Measurements from ENCODE around the gene SPATA31D4. TPM values are rescaled to one million over a fixed set of nuclear protein-coding genes. Genes with fewer than 3 reads are reported as not detected.
A peak's percentile ranks its signal among the peaks of the same experiment; 100 is the strongest.

Gene SPATA31D4
- total RNA-seq, 1 donor: not detected

DNA sequence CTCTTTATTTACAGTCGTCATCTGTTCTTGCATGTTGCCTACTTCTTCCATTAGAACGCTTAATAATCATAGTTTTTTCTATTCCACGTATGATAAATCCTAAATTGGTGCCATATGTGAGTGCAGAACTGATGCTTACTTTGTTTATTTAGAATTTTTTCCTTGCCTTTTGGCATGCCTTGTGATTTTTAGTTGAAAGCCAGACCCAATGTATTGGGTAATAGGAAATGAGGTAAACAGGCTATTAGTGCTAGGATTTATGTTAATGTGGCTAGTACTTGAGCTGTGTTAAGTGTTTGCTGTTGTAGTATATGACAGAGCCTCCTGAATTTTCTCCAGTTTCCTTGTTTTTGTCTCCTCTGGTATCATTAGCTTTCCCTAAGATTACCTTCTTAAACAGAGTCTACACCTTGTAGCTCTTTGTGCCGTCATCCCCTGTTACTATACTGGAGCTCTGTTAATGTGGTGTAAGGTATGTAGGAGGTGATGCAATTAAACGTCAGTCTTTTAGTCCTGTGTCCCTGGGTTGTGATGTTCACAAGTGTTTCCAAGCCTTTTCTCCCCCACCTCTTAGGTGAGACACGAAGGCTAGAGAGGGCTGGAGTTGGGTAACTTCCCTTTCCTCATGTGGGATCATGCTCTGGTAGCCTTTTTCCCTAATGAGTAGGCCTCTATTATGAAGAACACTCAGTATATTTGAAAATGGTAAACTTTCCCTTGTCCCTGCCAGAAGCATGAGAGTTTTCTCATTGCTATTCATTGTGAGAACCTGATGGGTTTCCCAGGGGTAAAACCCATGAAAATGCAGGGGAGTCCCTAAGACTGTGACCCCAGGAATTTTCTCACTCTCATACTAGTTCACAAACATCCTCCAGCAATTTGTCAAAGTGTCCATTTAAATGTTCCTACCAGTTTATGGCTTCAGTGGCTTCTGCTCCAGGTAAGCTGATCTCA is 36.3 kb downstream of the SPATA31D4 start:
- TF ChIP-seq CTCF (IDR thresholded peaks at IDR 0.05; ENCODE audit: insufficient read depth, low read depth, low read length): no peak
- H3K4me3 ChIP-seq (ENCODE audit: low read depth, low read length): no peak overlapping the region
- peak; percentile 64 for DNase-seq (ENCODE audit: low read depth)

DNA sequence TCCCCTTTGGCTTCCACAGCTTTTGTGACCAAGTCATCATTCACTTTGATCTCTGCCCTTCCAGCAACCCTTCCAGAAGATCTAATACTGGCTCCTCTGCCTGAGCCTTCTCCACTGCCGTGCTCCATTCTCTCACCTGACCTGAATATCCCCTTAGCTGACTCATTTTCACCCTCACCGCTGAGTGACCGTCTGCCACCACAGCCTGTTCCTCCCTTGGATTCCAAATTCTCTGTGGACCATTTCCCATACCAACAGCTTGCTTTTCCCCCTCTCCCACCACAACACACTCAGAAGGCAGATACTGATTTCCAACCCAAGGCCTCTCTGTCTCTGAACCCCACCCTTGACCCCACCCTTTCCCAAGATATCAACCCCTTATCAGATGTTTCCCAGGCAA is 39.8 kb downstream of the SPATA31D4 start:
- no peak for DNase-seq (ENCODE audit: low read depth)
- TF ChIP-seq CTCF (IDR thresholded peaks at IDR 0.05; ENCODE audit: insufficient read depth, low read depth, low read length): no peak
- H3K4me3 ChIP-seq (ENCODE audit: low read depth, low read length): no peak overlapping the region

DNA sequence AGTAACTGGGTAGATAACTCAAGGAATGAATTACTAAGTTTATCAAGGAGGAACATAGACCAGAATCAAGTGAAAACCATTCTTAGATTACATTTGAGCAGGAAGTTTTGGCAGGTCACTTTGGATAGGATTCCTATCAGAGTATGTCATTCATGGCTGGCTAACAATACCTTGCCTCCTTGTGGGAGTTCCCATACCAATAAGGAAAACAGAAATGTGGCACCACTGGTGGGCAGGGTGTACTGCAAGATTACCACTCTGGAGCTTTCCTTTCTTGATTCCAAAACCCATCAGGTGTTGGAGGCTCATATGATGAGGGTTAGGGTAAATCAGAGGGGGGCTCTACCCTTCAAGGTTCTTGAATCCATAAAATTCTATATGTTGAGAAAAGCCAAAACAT is 41.7 kb downstream of the SPATA31D4 start:
- DNase-seq (ENCODE audit: low read depth): no peak
- no peak overlapping the region for H3K4me3 ChIP-seq (ENCODE audit: low read depth, low read length)
- no peak for TF ChIP-seq CTCF (IDR thresholded peaks at IDR 0.05; ENCODE audit: insufficient read depth, low read depth, low read length)

GRCh38 chr9:81971727-81972126 is 43.5 kb downstream of the SPATA31D4 start:
- no peak overlapping the region for H3K4me3 ChIP-seq (ENCODE audit: low read depth, low read length)
- TF ChIP-seq CTCF (IDR thresholded peaks at IDR 0.05; ENCODE audit: insufficient read depth, low read depth, low read length): no peak
- no peak for DNase-seq (ENCODE audit: low read depth)

DNA sequence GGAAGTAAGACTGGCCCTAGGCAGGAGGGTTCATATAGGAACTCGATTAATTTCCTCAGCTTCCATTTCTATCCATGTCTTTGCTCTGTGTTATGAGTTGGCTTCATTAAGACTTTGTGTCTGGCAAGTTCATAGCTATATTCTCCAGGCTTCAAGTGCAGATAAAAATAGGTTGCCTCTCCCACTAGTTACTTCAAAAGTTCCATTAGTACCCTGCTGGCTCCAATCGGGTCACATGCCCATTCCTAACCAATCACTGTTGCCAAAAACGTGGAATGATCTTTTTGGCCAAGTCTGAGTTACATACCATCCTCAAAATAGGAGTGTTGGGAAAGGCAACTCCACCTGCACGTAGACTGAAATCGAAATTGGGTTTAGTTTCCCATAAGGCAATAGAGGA is 46.5 kb downstream of the SPATA31D4 start:
- no peak for TF ChIP-seq CTCF (IDR thresholded peaks at IDR 0.05; ENCODE audit: insufficient read depth, low read depth, low read length)
- DNase-seq (ENCODE audit: low read depth): no peak

GRCh38 chr9:81976351-81976750 is 48.1 kb downstream of the SPATA31D4 start:
- H3K4me3 ChIP-seq (ENCODE audit: low read depth, low read length): no peak overlapping the region
- no peak for TF ChIP-seq CTCF (IDR thresholded peaks at IDR 0.05; ENCODE audit: insufficient read depth, low read depth, low read length)
- DNase-seq (ENCODE audit: low read depth): no peak

More for the DNA sequence above, 46.5 kb downstream of the SPATA31D4 start:
- H3K4me3 ChIP-seq (ENCODE audit: low read depth, low read length): no peak overlapping the region

All from fibroblast of villous mesenchyme (primary cell).